Forelimb muscle (tissue), 1 donor: ENCODE measurements around the gene POU6F2. TPM values are rescaled to one million over a fixed set of nuclear protein-coding genes. Genes with fewer than 3 reads are reported as not detected.
"Not testable (repeated sequence)": the region's sequence is repeated elsewhere in the genome, so short reads cannot be mapped to it uniquely, and the experiment has no call there.

Experiments
- DNase-seq: peaks from one replicate; pipeline ENCODE4 v3.0.0-alpha.2; 2013; ENCODE audit warnings: low read depth
- polyA plus RNA-seq: library from polyadenylated mRNA; unstranded; fragments of 120-200 nt; gene quantifications from one replicate; pipeline ENCODE4 v1.2.1, GENCODE V29; 2013; ENCODE audit not compliant: insufficient read length

Gene POU6F2
- polyA plus RNA-seq, 1 donor, result not detected

DNA sequence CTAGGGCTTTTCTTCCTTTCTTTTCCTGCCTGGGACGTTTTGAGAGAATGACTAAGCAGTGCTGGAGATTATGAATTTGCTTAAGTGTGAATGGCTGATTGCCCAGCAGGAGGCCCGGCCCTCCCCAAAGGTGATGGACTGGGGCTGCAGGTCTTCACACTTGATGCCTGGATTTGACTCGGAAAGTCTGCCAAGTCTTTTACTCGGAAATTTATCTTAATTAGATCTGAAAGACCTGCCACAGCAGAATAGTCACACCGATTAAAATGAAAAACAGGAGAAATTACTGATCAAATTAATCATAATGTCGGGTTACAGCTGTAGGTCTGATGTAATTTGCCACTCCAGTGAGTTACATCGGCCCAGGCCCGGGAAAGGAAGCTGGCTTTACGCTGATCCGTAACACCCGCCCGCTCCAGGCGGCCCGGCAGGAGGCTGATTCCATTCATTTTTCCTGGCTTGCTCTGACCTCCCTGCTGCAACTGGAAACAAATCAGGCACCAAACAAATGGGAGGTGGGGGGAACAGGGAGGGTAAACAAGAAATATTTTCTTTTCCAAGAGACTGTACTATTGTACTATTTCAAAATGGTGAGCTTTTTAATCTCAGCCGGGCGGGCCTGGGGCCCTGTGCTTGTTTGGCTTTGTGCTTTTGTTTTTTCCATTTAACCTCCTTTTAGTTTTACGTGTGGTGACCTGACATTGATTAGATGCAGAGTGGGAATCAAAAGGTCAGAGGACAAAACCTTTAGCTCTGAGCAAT, 376.1 kb downstream of the POU6F2 start:
- no peak for DNase-seq

GRCh38 chr7:39355664-39356063, 378.0 kb downstream of the POU6F2 start:
- DNase-seq, result no peak

DNA sequence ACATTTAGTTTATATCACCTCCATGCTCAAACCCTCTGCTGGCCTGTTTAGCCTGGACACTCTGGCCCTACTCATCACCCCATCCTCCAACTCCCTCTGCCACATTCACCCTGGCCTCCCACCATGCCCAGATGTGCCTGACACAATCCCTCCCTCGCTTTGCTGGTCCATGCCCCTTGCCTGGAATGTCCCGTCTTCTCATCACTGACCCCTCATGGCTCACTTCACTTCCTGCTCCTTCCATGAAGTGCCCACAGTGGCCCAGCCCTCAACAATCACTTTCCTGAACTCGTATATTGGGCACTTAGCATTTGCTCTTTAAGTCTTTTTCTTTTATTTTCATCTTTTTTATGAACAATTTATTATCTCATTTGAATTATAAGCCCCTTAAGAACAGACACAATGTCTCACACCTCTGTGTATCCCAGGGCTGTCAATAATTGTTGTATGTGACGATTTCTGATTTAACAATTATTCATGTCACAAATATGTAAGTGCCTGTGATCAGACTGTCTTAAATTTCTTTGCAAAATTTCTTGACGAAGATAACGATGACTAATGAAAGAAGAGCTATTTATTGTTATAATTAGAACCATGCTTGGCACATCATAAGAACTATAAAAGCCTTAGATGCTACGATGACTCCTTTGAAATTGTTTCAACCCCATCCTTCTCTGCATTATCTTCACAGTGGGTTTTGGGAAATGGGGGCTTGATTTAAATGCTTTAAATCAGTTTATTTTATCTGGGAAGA, 378.6 kb downstream of the POU6F2 start:
- no peak for DNase-seq

DNA sequence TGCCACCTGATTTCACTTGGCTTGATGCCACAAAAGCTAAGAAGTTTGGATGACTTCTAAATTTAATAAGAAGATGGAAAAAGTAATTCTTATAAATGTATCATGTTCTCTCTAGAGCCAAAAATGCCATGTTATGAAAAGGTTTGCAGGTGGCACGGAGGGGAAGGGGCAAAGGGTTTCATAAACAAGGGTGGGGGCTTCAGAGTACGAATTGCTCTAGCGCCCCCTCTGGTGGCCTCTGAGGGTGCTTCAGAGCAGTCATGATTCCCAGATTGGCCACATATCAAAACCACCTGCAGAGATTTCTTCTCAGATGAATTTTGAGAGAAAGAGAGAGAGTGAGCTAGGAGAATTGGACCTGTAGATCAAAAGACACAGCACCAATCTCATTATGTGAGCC, 379.9 kb downstream of the POU6F2 start:
- DNase-seq, result no peak

GRCh38 chr7:39360038-39360437, 382.3 kb downstream of the POU6F2 start:
- DNase-seq, result no peak

DNA sequence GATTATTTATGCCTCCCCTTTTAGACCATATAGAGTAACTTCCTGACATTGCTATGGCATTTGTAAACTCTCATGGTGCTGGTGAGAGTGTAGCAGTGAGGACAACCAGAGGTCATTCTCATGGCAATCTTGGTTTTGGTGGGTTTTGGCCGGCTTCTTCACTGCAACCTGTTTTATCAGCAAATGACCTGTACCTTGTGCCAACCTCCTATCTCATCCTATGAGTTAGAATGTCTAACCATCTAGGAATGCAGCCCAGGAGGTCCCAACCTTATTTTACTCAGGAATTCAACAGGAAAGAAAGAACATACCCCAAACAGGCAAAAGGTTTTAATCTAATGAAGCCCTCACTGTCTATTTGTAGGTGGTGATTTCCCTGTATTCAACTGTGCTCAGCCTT, 383.1 kb downstream of the POU6F2 start:
- DNase-seq, result no peak

DNA sequence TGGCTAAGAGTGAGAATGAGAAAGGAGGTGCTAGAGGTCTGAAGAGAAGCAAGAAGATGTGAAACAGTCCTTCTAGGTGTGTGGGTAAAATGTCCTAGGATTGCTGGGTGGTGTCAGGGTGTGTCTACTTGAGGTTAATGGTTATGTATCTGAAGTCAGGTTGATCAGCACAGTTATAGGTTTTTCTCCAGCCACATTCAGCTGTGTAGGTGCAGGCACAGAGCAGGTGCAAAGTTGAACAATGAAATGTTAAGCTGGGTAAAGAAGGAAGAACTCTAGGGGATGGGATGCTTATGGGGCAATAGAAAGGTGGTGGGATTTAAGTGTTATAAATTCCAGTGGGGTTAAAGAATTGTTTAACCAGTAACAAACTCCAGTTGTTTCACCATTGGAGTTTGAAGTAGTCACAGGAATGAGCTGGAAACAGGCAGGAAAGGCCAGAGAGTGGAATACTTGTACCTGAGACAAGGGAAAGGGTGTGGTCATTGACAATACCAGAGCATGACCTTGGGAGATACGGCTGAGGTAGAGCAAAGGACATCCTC, 388.1 kb downstream of the POU6F2 start:
- no peak for DNase-seq

GRCh38 chr7:39367451-39367850, 389.7 kb downstream of the POU6F2 start:
- no peak for DNase-seq

DNA sequence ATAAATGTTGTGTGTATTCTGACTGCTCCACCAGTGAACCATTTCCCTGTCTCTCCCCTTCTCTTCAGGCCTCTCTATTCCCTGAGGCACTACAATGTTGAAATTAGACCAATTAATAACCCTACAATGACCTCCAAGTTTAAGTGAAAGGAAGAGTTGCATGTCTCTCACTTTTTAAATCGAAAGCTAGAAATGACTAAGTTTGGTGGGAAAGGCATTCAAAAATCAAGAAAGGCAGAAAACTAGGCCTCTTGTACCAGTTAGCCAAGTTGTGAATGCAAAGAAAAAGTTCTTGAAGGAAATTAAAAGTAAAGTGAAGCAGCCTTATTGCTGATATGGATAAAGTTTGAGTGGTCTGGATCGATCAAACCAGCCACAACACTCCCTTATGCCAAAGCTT, 390.2 kb downstream of the POU6F2 start:
- no peak for DNase-seq

DNA sequence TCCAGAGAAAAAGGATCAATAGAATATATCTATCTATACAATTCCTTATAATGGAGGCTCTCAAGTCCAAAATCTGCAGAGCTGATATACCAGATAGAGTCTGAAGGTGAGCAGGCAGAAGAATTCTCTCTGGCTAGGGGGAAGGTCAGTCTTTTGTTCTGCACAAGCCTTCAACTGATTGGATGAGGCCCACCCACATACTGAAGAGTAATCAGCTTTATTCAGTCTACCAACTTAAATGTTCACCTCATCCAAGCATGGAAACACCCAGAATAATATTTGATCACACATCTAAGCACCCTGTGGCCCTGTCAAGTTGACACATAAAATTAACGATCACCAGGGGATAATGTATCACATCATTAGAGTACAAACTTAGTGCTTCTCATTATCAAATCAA, 394.7 kb downstream of the POU6F2 start:
- no peak for DNase-seq

- no peak for DNase-seq
Measured at GRCh38 chr7:39374436-39375040, 396.8 kb downstream of the POU6F2 start.

DNA sequence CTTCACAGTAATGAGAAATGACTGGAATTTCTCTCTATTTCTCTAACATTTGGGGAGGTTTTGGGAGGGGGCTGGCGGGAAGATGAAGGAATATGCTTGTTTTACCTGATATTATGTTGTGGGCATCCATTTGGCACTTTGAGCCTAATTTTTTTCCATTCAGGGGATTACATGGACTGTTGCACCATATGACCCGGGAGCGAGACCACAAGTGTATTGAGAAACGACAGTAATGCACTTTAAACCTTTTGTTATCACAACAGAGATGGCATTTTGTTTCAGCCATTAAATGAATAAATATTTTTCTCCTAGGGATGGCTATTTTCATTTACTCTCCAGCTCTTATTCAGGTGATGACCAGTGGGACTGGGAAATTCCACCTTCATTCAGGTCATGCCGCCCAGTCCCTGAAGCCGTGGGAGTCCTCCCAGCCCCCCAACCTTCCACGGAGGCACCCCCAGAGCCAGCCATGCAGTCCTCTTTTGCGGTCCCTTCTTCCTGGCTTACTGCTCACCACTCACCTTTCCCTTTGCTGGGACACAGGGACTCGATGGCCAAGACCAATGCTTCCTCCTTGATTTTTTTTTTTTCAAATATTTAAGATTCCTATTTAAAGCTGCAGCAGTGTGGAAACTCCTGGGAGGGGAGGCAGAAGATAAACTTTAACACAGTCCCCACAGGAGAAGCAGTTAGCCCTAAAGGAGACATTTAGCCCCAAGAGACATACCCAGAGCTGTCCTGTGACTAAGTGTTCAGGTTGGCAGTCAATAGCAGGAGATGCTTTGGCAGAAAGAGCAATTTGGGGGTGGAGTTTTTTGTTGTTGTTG, 397.6 kb downstream of the POU6F2 start:
- DNase-seq, result no peak

GRCh38 chr7:39375874-39376190, 398.1 kb downstream of the POU6F2 start:
- DNase-seq, result no peak

GRCh38 chr7:39376881-39377280, 399.2 kb downstream of the POU6F2 start:
- DNase-seq, result not testable (repeated sequence)

- no peak for DNase-seq
Measured at GRCh38 chr7:39379416-39379815, 401.7 kb downstream of the POU6F2 start.

GRCh38 chr7:39383136-39383535, 405.4 kb downstream of the POU6F2 start:
- no peak for DNase-seq

DNA sequence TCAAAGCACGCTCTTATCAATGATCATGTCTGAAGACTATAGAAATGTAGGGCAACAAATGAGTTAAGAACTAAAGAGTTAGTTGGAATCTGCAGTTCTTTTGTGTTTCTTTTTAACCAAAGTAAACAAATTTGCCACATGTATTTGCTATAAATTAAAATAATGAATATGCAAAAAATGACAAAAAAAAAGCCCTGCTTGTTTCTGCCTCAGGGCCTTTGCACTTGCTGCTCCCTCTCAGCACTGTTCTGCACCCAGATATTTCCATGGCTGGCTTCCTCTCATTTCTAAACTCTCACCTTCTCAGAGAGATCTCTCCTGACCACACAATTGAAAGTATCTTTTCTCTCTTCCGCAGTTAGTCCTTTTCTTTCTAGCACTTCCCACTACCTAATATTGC, 406.7 kb downstream of the POU6F2 start:
- DNase-seq, result no peak

DNA sequence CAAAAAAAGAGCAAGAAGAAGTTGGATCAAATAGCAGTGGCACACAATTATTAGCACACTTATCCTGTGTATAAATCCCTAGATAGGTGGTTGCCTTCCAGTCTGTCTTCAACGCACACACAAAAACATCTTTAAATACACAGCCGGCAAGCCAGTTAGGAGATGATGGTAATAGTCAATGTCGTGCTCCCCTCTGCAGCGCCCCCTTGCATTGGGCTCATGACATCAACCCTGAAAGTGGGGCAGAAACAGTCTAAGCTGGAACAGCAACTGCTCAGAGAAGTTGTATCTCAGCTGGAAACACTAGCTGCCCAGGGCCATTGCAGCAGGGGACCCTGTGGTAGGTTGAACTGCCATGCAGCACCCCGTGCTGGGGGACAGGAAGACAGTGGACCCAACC, 409.0 kb downstream of the POU6F2 start:
- no peak for DNase-seq

DNA sequence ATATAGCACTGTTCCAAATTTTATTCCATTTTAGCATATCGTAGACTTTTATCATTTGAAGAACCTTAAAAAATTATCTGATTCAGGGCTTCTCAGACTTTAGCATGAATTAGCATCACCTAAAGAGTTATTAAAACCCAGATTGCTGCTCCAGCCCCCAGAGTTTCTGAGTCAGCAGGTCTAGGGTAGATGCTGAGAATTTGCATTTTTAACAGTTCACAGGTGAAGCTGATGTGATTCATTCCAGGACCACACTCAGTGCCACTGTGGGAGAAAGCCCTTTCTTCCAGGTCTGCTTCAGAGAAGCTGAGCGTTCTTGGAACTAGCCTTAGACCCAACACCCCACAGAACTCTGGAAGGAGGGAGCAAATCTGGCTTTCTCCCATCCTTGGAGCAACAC, 414.4 kb downstream of the POU6F2 start:
- DNase-seq, result no peak

- DNase-seq, result no peak
Measured at GRCh38 chr7:39394105-39394680, 416.5 kb downstream of the POU6F2 start.

- no peak for DNase-seq
Measured at GRCh38 chr7:39399458-39399857, 421.7 kb downstream of the POU6F2 start.

- DNase-seq, result no peak
Measured at GRCh38 chr7:39399986-39400385, 422.3 kb downstream of the POU6F2 start.
